C4-2B (cell line): ENCODE measurements around the gene PAN3.

Experiments
- CTCF ChIP-seq: fragments of 450-650 bp; conservative IDR thresholded peaks from 2 replicates; pipeline ENCODE4 v1.5.1; 2017; ENCODE audit warnings: mild to moderate bottlenecking
- ZFX ChIP-seq: fragments of 450-650 bp; IDR thresholded peaks from 2 replicates; pipeline ENCODE4 v1.6.1; 2017

- no peak for TF ChIP-seq CTCF
- no peak for TF ChIP-seq ZFX
Measured at GRCh38 chr13:28268800-28269223, 130.5 kb downstream of the PAN3 start.
